C4-2B (cell line): Measurements from ENCODE around the gene P2RY2.

Experiments
- H3K27ac ChIP-seq: fragments of 450-650 bp; 2 replicates; pipeline ENCODE4 v1.5.1; 2017
- CTCF ChIP-seq: fragments of 450-650 bp; conservative IDR thresholded peaks from 2 replicates; pipeline ENCODE4 v1.5.1; 2017; ENCODE audit warnings: mild to moderate bottlenecking
- ZFX ChIP-seq: fragments of 450-650 bp; IDR thresholded peaks from 2 replicates; pipeline ENCODE4 v1.6.1; 2017

P2RY2 gene

GRCh38 chr11:73174495-73174791 is 43.6 kb upstream of the P2RY2 start:
- TF ChIP-seq ZFX (no peak), CTCF (no peak)
- H3K27ac ChIP-seq = no peak overlapping the region

- no peak overlapping the region for H3K27ac ChIP-seq
- TF ChIP-seq ZFX (no peak), CTCF (no peak)
These were observed 42.4 kb upstream of the P2RY2 start for GRCh38 chr11:73175551-73176144.

- no peak overlapping the region for H3K27ac ChIP-seq
- TF ChIP-seq ZFX (no peak), CTCF (no peak)
These were observed 41.8 kb upstream of the P2RY2 start for GRCh38 chr11:73176145-73176873.

- no peak for TF ChIP-seq ZFX
- no peak for TF ChIP-seq CTCF
- no peak overlapping the region for H3K27ac ChIP-seq
These were observed 41.3 kb upstream of the P2RY2 start for GRCh38 chr11:73176874-73177155.

GRCh38 chr11:73177380-73177777 is 40.7 kb upstream of the P2RY2 start:
- no peak overlapping the region for H3K27ac ChIP-seq
- TF ChIP-seq ZFX = no peak
- TF ChIP-seq CTCF = no peak

- TF ChIP-seq ZFX = no peak
- TF ChIP-seq CTCF = peak; percentile 83
- H3K27ac ChIP-seq = no peak overlapping the region
These were observed 40.1 kb upstream of the P2RY2 start for GRCh38 chr11:73177778-73178539.

- H3K27ac ChIP-seq = no peak overlapping the region
- TF ChIP-seq CTCF = no peak
- TF ChIP-seq ZFX = no peak
These were observed 39.4 kb upstream of the P2RY2 start for GRCh38 chr11:73178681-73179080.
